Endothelial cell of umbilical vein (primary cell): ENCODE data around the gene DNAJB11. TPM values are rescaled to one million over a fixed set of nuclear protein-coding genes. Genes with fewer than 3 reads are reported as not detected.

Experiments
- BruUV-seq: library from RNA; stranded (reverse); fragments of 400-500 nt; replicated peaks from 2 replicates; lab custom pipeline; 2021; lab: Mats Ljungman, UMichigan
- CTCF ChIA-PET: fragments of 300-600, 350-600 bp; sonication (Branson Sonifier 250); formaldehyde crosslinking; loops from one replicate; lab custom pipeline; 2021; ENCODE audit warnings: antibody characterized with exemption, inconsistent platforms; lab: Charles Lee
- POLR2A ChIA-PET: fragments of 300-600, 350-600 bp; sonication (Branson Sonifier 250); formaldehyde crosslinking; loops from one replicate; lab custom pipeline; 2021; ENCODE audit warnings: antibody characterized with exemption, inconsistent platforms; lab: Charles Lee
- DNase-seq: peaks from one replicate; pipeline ENCODE4 v3.0.0-alpha.2; 2011; ENCODE audit warnings: low read depth, low spot score
- FAIRE-seq: peaks from 2 replicates; lab custom pipeline; 2011; peaks lifted over from hg19 to GRCh38; lab: Jason Lieb, UNC
- H2AFZ ChIP-seq: 2 replicates; pipeline ENCODE4 v1.6.0; 2012; ENCODE audit warnings: low read depth, low read length, control low read depth, inconsistent platforms
- H3K27ac ChIP-seq: 2 replicates; pipeline ENCODE4 v1.5.1; 2011; ENCODE audit warnings: low read depth, mild to moderate bottlenecking, control low read depth, low read length, moderate library complexity; ENCODE audit not compliant: insufficient read depth
- H3K27me3 ChIP-seq, 2 experiments: 2 replicates each; pipeline versions ENCODE4 v1.6.0 to v1.6.1; 2011; ENCODE audit warnings: low read length in 2 of 2, mixed read lengths in 1 of 2; ENCODE audit not compliant: control insufficient read depth in 2 of 2, insufficient read depth in 2 of 2
- H3K36me3 ChIP-seq, 2 experiments: 2 replicates in 1 of 2; 3 replicates in 1 of 2; pipeline ENCODE4 v1.5.1; 2011; ENCODE audit warnings: low read length in 2 of 2, mild to moderate bottlenecking in 1 of 2, moderate library complexity in 1 of 2; ENCODE audit not compliant: control insufficient read depth in 2 of 2, insufficient read depth in 2 of 2; ENCODE audit errors: extremely low read depth in 1 of 2
- H3K4me1 ChIP-seq: 3 replicates; pipeline ENCODE4 v1.5.1; 2011; ENCODE audit warnings: mild to moderate bottlenecking, low read length; ENCODE audit not compliant: control insufficient read depth, insufficient read depth; ENCODE audit errors: extremely low read depth
- H3K4me2 ChIP-seq: 2 replicates; pipeline ENCODE4 v1.6.1; 2011; ENCODE audit warnings: low read length, control low read depth, mixed read lengths; ENCODE audit not compliant: insufficient read depth
- H3K4me3 ChIP-seq, 3 experiments: fragments of 200-600 bp in 1 of 3; sonication (generic), shearing (Covaris generic) in 1 of 3; replicated peaks in 1 of 3; 2 replicates each; pipeline ENCODE4 v1.5.1; 2011 to 2016; ENCODE audit warnings: control low read depth in 3 of 3, low read length in 3 of 3, mild to moderate bottlenecking in 2 of 3, inconsistent platforms in 1 of 3, low read depth in 1 of 3, moderate library complexity in 1 of 3; ENCODE audit not compliant: insufficient read depth in 1 of 3
- H3K79me2 ChIP-seq: 2 replicates; pipeline ENCODE4 v1.6.0; 2012; ENCODE audit warnings: low read length, inconsistent platforms; ENCODE audit not compliant: control insufficient read depth, insufficient read depth
- H3K9ac ChIP-seq: replicated peaks from 2 replicates; pipeline ENCODE3; 2011; ENCODE audit warnings: low read length, control low read depth; ENCODE audit not compliant: insufficient read depth; ENCODE audit errors: extremely low read depth
- H3K9me1 ChIP-seq: replicated peaks from 3 replicates; pipeline ENCODE4 v1.6.0; 2011; ENCODE audit warnings: mild to moderate bottlenecking, low read length; ENCODE audit not compliant: control insufficient read depth, insufficient read depth; ENCODE audit errors: extremely low read depth
- H3K9me3 ChIP-seq: replicated peaks from 2 replicates; pipeline ENCODE4 v1.5.1; 2012; ENCODE audit warnings: low read length, inconsistent platforms; ENCODE audit not compliant: control insufficient read depth, insufficient read depth
- H4K20me1 ChIP-seq: replicated peaks from 2 replicates; pipeline ENCODE3; 2011; ENCODE audit warnings: mild to moderate bottlenecking, low read length; ENCODE audit not compliant: control insufficient read depth, insufficient read depth; ENCODE audit errors: extremely low read depth
- EZH2 ChIP-seq: IDR thresholded peaks from 2 replicates; pipeline ENCODE4 v1.6.1; 2012; ENCODE audit warnings: borderline replicate concordance, low read depth, mild to moderate bottlenecking, moderate library complexity, low read length, inconsistent platforms; ENCODE audit not compliant: severe bottlenecking
- FOS ChIP-seq: IDR thresholded peaks from 2 replicates; pipeline ENCODE4 v1.6.1; 2011; ENCODE audit warnings: mild to moderate bottlenecking, low read length, moderate library complexity, borderline replicate concordance; ENCODE audit not compliant: insufficient read depth
- GATA2 ChIP-seq: IDR thresholded peaks from 2 replicates; pipeline ENCODE4 v1.7.0; 2011; ENCODE audit warnings: low read depth, mild to moderate bottlenecking, moderate library complexity, mixed read lengths, low read length; ENCODE audit not compliant: insufficient read length, insufficient read depth
- JUN ChIP-seq: IDR thresholded peaks from 2 replicates; pipeline ENCODE4 v1.6.1; 2011; ENCODE audit warnings: borderline replicate concordance, low read depth; ENCODE audit not compliant: insufficient read length, insufficient read depth
- MYC ChIP-seq: IDR thresholded peaks from one replicate; pipeline ENCODE4 v1.6.1; 2011; ENCODE audit warnings: mild to moderate bottlenecking, low read depth, low read length
- POLR2A ChIP-seq: IDR thresholded peaks from 2 replicates; pipeline ENCODE4 v1.6.1; 2012; ENCODE audit warnings: low read depth, mild to moderate bottlenecking, control low read depth, low read length
- POLR2AphosphoS5 ChIP-seq: IDR thresholded peaks from 2 replicates; pipeline ENCODE4 v1.6.1; 2012; ENCODE audit warnings: low read depth, mild to moderate bottlenecking, control low read depth, low read length, moderate library complexity; ENCODE audit not compliant: insufficient read depth
- dilution Hi-C: fragments of 300-500 bp; cut with MboI; formaldehyde crosslinking; loops from one replicate; pipeline ENCODE4 v1.15.0; 2019; ENCODE audit warnings: low sequenced_read_pairs; ENCODE audit not compliant: extremely low pct_ligation_motif_present
- intact Hi-C: fragments of 100-400 bp; cut with micrococcal nuclease; formaldehyde crosslinking; loops from one replicate; pipeline ENCODE4 v1.10.0; 2022
- polyA plus RNA-seq, 4 experiments: library from polyadenylated mRNA; depleted of rRNA in 3 of 4; stranded (reverse) in 3 of 4; unstranded in 1 of 4; fragments of >200 nt; gene quantifications; 2 replicates each; pipeline versions ENCODE4 v1.2.1 to v1.2.3, GENCODE V29; 2011 to 2012; ENCODE audit warnings: missing spikeins in 1 of 4
- total RNA-seq: library from RNA; stranded (reverse); gene quantifications from 2 replicates; pipeline ENCODE4 v1.2.3, GENCODE V29; 2021
- TF ChIP-seq, protein P1 (sequence below), 2 donors: IDR thresholded peaks; 1 replicate in 1 of 2; 2 replicates in 1 of 2; pipeline ENCODE4 v1.5.1; 2011; ENCODE audit warnings: low read length in 2 of 2, mild to moderate bottlenecking in 2 of 2, moderate library complexity in 2 of 2, control low read depth in 1 of 2, inconsistent platforms in 1 of 2, low read depth in 1 of 2; ENCODE audit not compliant: insufficient read depth in 1 of 2; ENCODE audit errors: extremely low read depth in 1 of 2
- TF ChIP-seq, protein P2 (sequence below): IDR thresholded peaks from 2 replicates; pipeline ENCODE4 v1.6.1; 2011; ENCODE audit not compliant: insufficient read depth, insufficient read length

Gene DNAJB11
- total and polyA plus RNA-seq, 2 donors (not counting 3 experiments of a cell fraction or from before 2014, with no cell fraction given) = 39.5 to 87.6 TPM

DNA sequence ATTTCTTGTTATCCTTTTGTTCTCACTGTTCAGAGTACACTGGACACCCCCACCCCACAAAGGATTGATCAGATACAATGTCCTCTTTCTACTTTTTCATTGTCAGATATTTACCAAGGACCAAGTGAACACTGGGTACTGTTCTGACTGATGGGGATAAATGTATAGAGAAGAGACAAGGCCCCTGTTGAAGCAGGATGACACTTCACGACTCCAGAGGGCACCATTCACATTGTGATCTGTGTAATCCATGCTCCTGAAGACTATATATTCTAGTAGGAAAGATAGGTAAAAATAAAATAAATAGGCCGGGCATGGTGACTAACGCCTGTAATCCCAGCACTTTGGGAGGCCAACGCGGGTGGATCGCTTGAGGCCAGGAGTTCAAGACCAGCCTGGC lies 19.1 kb upstream of the DNAJB11 start:
- TF ChIP-seq, protein P1, sequence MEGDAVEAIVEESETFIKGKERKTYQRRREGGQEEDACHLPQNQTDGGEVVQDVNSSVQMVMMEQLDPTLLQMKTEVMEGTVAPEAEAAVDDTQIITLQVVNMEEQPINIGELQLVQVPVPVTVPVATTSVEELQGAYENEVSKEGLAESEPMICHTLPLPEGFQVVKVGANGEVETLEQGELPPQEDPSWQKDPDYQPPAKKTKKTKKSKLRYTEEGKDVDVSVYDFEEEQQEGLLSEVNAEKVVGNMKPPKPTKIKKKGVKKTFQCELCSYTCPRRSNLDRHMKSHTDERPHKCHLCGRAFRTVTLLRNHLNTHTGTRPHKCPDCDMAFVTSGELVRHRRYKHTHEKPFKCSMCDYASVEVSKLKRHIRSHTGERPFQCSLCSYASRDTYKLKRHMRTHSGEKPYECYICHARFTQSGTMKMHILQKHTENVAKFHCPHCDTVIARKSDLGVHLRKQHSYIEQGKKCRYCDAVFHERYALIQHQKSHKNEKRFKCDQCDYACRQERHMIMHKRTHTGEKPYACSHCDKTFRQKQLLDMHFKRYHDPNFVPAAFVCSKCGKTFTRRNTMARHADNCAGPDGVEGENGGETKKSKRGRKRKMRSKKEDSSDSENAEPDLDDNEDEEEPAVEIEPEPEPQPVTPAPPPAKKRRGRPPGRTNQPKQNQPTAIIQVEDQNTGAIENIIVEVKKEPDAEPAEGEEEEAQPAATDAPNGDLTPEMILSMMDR (IDR thresholded peaks at IDR 0.05; ENCODE audit: extremely low read depth in 1 of 2, insufficient read depth in 1 of 2, low read depth in 1 of 2, low read length in 2 of 2) = no peak
- TF ChIP-seq, protein P2, sequence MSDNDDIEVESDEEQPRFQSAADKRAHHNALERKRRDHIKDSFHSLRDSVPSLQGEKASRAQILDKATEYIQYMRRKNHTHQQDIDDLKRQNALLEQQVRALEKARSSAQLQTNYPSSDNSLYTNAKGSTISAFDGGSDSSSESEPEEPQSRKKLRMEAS = no peak
- TF ChIP-seq POLR2A = no peak
- no peak for TF ChIP-seq FOS
- no peak for TF ChIP-seq MYC
- no peak for TF ChIP-seq GATA2
- no peak for TF ChIP-seq JUN
- no peak for TF ChIP-seq EZH2
- TF ChIP-seq POLR2AphosphoS5 = no peak
- ChIA-PET POLR2A (no interaction called here), CTCF (interaction anchor here (2.7 kb wide), 1 partner anchor 11 kb away, joined by 19 read pairs; no protein-coding TSS in a partner anchor)
- Histone ChIP-seq H3K4me3 (no peak overlapping the region), H3K27me3 (no peaks in the 10 kb centered on the region), H3K79me2 (no peaks in the 10 kb centered on the region), H3K4me2 (no peak overlapping the region), H3K9me1 (no peaks in the 10 kb centered on the region), H3K9ac (no peak overlapping the region), H3K9me3 (no peaks in the 10 kb centered on the region), H2AFZ (no peak overlapping the region), H4K20me1 (no peaks in the 10 kb centered on the region), H3K36me3 (peaks cover 8 to 15% of the 10 kb centered on the region in 2 experiments), H3K27ac (no peak overlapping the region), H3K4me1 (no peaks in the 10 kb centered on the region)
- FAIRE-seq (no peak), DNase-seq (no peak)
- no TSS peak for BruUV-seq
- intact Hi-C loops = no loop called here
- dilution Hi-C loops = no loop called here
